ENCODE data around the gene MTARC1. TPM values are rescaled to one million over a fixed set of nuclear protein-coding genes. Genes with fewer than 3 reads are reported as not detected.

Gene MTARC1
- total and polyA plus RNA-seq, 10 of the 15 experiments (the other 5 are each of a cell fraction or from before 2014, with no cell fraction given): 0.23 to 1.5 (median 0.48) TPM

GRCh38 chr1:220789532-220790147 lies 2.9 kb downstream of the MTARC1 start:
- in situ Hi-C loops (cut with MboI): no loop called here
- Histone ChIP-seq H3K36me3 (ENCODE audit: control insufficient read depth in 2 of 2, insufficient read depth in 2 of 2, low read length in 1 of 2) (no peaks in the 10 kb centered on the region), H3K9ac (ENCODE audit: control insufficient read depth, insufficient read depth, low read length) (no peak overlapping the region), H3K9me3 (replicated peaks; ENCODE audit: control insufficient read depth, insufficient read depth, low read length) (no peaks in the 10 kb centered on the region), H3K79me2 (ENCODE audit: control insufficient read depth, insufficient read depth, low read length) (no peaks in the 10 kb centered on the region), H3K4me3 (no peak overlapping the region), H3K4me2 (ENCODE audit: control insufficient read depth, insufficient read depth) (no peak overlapping the region), H4K20me1 (ENCODE audit: control insufficient read depth, insufficient read depth) (no peaks in the 10 kb centered on the region), H3K27ac (ENCODE audit: control insufficient read depth, insufficient read depth) (no peak overlapping the region), H3K27me3 (replicated peaks in 1 of 2; ENCODE audit: control insufficient read depth in 2 of 2, insufficient read depth in 2 of 2, low read length in 1 of 2) (peaks cover 0 to 5% of the 10 kb centered on the region in 2 experiments; a peak in 3 of 4 replicates), H2AFZ (ENCODE audit: control insufficient read depth, low read depth, low read length) (no peak overlapping the region), H3K4me1 (ENCODE audit: control insufficient read depth, insufficient read depth, low read length) (no peaks in the 10 kb centered on the region)
- BruUV-seq (replicated peaks): no TSS peak
- FAIRE-seq (no peak), DNase-seq (ENCODE audit: low read depth, low spot score) (no peak), ATAC-seq (no peak)
- intact Hi-C loops (cut with micrococcal nuclease; ENCODE audit: unreplicated experiment): no loop called here
- SMC1A ChIA-PET (ENCODE audit: uncharacterized antibody, unreplicated experiment): no interaction called here
- POLR2A ChIA-PET: no interaction called here
- CTCF ChIA-PET: interaction anchor here (1.1 to 2.7 kb wide), 4 partner anchors 13 to 17 kb away, joined by 3 to 12 read pairs (median 6); no protein-coding TSS in a partner anchor
- WGBS (ENCODE audit: insufficient coverage, insufficient replicate concordance, low lambda C conversion rate, missing lambda C conversion rate): 63% methylated on average over 2 of the region's 2 CpGs
- RAD21 ChIA-PET (ENCODE audit: unreplicated experiment): no interaction called here
- TF ChIP-seq MEF2A (IDR thresholded peaks at IDR 0.05; ENCODE audit: insufficient read depth, low read depth, low read length): no peak
- no peak for TF ChIP-seq IRF4 (IDR thresholded peaks at IDR 0.05; ENCODE audit: low read depth, low read length)
- no peak for TF ChIP-seq CBX3 (IDR thresholded peaks at IDR 0.05; ENCODE audit: borderline replicate concordance, low read depth)
- no peak for TF ChIP-seq E2F8 (IDR thresholded peaks at IDR 0.05; ENCODE audit: low read depth, partially characterized antibody)
- TF ChIP-seq SPI1 (IDR thresholded peaks at IDR 0.05; ENCODE audit: borderline replicate concordance, insufficient read depth, low read depth, low read length): no peak
- no peak for TF ChIP-seq RELB (IDR thresholded peaks at IDR 0.05; ENCODE audit: low read depth)
- TF ChIP-seq ASH2L (IDR thresholded peaks at IDR 0.05; ENCODE audit: borderline replicate concordance, low read depth): no peak
- no peak for TF ChIP-seq YBX1 (IDR thresholded peaks at IDR 0.05)
- no peak for TF ChIP-seq ATF2 (IDR thresholded peaks at IDR 0.05; ENCODE audit: low read length)
- no peak for TF ChIP-seq CEBPZ (IDR thresholded peaks at IDR 0.05; ENCODE audit: low read depth, low read length)
- no peak for TF ChIP-seq FOS (IDR thresholded peaks at IDR 0.05; ENCODE audit: borderline replicate concordance, extremely low read depth, insufficient read length)
- TF ChIP-seq LARP7 (IDR thresholded peaks at IDR 0.05): no peak
- TF ChIP-seq RUNX3 (IDR thresholded peaks at IDR 0.05; ENCODE audit: low read length): no peak
- TF ChIP-seq ZNF24 (IDR thresholded peaks at IDR 0.05): no peak

Data from GM12878 (cell line).